Measurements from ENCODE around the gene PLSCR2.
"Not testable (repeated sequence)": the region's sequence is repeated elsewhere in the genome, so short reads cannot be mapped to it uniquely, and the experiment has no call there.

Gene PLSCR2

DNA sequence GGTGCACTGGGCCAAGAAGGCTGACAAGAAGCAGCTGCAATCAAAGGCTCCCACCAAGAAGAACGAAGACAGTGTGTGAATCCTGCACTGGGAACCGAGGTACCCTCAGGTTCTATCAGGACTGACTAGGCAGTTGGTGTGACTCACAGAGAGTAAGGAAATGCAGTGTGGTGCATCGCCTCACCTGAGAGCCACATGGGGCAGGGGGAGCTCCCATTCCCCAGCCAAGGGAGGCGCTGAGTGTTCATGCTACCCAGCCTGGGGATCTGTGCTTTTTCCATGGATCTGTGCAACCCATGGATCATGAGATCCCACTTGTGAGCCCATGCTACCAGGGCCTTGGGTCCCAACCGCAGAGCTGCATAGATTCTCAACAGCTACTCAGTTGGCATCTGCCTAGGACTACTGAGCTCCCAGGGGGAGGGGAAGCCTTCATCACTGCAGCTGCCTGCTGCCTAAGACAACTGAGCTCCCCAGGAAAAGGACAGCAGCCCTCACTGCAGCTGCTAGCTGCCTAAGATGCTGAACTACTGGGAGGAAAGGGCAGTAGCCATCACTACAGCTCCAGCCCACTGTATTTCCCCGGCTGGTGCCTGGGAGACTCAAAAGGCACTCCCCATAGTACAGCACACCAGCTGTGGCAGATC, 6.9 kb upstream of the PLSCR2 start:
- no peak for DNase-seq

DNA sequence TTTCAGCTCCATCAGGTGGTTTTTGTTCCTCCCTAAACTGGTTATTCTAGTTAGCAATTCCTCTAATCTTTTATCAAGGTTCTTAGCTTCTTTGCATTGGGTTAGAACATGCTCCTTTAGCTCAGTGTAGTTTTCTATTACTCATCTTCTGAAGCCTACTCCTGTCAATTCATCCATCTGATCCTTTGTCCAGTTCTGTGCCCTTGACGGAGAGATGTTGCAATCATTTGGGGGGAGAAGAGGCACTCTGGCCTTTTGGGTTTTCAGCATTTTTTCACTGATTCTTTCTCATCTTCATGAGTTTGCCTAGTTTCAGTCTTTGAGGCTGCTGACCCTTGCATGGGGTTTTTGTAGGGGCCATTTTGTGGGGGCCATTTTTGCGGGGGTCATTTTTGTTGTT, 5.6 kb upstream of the PLSCR2 start:
- not testable (repeated sequence) for DNase-seq

DNA sequence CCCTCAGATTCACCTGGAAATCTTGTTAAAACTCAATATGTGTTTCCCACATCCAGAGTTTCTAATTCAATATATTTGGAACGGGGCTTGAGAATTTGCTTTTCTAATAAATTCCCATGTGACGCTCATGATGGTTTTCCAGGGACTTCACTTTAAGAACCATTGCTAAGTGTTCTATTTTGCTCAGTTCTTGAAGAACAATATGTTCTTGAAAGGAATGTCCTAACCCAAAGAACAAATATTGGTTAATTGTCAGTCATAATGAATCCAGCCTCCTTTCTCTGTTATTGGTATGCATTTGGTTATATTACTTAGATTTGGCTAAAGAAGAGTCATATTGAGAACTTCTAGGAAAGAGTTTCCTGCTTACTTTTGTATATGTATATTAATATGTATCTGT, 4.4 kb upstream of the PLSCR2 start:
- DNase-seq: no peak

DNA sequence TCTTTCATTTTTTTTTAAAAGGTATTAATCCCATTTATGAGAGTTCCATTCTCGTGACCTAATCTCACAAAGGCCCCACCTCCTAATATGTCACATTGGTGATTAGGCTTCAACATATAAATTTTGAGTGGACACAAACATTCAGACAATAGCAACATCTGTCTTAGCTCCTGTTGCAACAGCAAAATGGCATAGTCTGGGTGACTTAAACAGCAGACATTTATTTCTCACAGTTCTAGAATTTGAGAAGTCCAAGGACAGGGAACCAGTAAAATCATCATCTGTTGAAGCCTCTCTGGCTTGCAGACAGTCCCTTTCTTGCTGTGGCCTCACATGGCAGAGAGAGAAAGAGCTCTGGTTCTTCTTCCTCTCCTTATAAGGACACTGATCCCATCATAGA, 3.2 kb upstream of the PLSCR2 start:
- DNase-seq: no peak

DNA sequence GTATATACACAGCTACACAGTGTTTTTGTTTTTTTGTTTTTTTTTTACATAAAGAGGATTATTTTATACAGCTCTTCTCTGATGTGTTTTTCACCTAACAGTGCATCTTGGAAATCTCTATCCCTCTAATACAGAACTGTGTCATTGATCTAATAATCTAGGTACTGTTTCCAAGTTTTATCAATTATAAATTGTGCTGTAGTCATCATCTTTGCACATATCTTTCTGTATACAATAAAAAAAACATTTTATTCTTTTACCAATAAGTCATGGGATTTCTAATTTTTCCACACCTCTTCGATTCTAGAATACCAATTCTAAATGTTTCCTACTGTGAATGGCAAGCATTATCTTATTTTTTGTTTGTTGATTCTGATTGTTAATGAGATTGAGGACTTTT, 1.7 kb upstream of the PLSCR2 start:
- DNase-seq: no peak

DNA sequence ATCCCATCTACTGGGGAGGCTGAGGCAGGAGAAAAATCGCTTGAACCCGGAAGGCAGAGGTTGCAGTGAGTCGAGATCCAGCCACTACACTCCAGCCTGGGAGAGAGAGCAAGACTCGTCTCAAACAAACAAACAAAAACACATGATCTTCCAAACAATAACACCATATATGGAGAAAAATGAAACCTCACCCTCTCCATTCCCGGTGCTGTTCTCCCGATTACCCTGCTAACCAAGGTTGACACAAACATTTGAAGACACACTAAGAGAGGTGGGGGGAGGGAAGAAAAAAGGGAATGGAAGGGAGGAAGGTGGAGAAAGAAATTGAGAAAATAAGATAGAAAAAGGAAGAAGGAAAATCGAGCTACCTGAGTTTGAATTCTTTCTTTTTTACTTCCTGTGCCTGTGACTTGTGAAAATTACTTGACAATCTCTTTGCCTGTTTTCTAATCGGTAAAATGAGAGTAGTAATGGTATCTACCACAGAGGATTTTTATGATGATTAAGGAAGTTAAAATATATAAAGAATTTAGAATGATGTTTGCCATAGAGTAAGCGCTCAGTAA, 1.1 kb upstream of the PLSCR2 start:
- DNase-seq: no peak

DNA sequence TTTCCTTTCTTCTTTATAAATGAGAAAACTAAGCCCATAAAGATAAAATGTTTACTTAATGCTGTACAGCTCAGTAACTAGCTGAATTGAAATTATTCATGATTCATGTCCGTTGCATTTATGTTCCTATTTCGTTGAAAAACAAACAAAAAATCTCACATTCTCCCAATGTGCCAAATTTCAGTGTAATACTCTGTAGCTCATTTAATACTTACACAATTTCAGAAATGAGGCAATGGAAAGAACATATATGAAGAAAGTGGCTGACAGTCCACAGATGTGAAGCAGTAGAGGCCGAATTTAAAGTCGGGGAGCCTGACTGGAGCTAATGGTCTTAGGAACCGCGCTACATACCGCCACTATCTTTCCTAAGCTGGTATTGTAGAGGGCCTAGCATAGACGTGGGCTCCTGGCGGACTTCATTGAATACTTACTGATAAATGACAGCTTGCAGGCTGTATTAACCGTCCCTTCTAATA, 651 bp downstream of the PLSCR2 start:
- DNase-seq: no peak

DNA sequence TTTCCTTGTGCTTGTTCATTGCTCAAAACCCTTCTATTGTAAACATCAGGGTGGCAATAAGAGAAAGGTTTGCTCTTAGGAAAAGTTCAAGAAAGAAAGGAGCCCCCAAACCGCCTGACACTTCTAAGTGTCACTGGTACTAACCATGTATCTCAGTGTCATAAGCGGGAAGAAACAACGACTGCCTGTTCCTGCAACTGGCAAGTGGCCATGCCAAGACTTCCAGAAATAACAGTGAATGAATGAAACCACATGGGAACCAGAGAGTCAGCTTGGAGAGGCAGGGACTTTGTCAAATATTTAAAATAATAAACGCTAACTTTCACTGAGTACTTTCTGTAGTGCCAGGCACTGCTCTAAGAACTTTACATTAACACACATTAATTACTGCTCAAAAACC, 1.1 kb downstream of the PLSCR2 start:
- no peak for DNase-seq

DNA sequence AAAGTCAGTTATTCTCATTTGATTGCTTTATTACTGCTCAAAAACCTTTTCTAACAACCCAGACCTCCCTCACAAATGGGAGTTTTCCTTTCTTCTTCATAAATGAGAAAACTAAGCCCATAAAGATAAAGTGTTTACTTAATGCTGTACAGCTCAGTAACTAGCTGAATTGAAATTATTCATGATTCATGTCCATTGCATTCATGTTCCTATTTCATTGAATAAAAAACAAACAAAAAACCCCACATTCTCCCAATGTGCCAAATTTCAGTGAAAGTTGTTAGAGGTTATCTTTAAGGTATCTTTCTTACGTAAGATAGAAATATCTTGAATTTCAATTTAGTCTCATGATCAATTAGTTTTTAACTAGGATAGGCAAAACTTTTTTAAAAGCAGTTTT, 2.8 kb downstream of the PLSCR2 start:
- DNase-seq: no peak

DNA sequence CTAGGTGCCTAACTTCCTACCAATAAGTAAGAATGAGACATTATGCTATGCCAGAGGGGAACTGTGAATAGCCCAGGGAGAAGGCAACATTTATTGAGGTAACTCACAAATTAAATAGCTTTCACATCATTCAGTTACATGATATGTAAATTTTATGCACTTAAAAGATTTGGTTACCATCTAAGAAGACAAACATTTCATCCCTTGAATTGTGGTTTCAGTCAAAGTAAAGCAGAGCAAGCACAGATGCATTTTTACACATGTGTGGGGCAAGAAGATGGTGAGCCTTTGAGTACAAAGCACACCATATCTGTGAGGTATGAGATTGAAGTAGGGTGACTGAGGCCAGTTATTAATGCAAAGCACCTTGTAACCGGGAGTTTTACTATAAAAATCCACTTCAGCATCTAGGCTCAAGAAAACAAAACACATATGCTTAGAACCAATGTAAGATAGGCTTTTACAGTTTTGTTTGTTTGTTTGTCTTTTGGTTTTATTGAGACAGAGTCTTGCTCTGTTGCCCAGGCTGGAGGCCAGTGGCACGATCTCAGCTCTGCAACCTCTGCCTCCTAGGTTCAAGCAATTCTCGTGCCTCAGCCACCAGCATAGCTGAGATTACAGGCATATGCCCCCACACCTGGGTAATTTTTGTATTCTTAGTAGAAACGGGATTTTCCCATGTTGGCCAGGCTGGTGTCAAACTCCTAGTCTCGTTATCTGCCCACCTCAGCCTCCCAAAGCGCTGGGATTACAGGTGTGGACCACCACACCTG, 3.5 kb downstream of the PLSCR2 start:
- DNase-seq: no peak

DNA sequence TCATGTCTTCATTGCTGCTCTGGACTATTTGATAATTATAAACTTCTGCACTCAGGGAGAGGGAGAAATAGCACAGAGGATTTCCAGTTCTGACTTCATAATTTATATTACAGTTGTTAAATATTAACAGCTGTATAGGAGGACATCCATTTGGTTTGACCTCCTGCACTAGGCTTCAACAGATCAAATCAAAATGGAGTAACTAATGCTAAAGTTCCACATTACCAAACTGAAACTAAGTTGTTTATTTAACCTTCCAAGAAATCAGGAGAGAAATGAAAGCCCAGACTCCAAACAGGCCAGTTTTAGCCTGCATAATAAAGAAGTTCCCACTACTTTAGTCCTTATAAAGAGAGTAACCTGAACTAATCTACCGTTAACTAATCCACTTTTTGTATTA, 4.6 kb downstream of the PLSCR2 start:
- DNase-seq: no peak

DNA sequence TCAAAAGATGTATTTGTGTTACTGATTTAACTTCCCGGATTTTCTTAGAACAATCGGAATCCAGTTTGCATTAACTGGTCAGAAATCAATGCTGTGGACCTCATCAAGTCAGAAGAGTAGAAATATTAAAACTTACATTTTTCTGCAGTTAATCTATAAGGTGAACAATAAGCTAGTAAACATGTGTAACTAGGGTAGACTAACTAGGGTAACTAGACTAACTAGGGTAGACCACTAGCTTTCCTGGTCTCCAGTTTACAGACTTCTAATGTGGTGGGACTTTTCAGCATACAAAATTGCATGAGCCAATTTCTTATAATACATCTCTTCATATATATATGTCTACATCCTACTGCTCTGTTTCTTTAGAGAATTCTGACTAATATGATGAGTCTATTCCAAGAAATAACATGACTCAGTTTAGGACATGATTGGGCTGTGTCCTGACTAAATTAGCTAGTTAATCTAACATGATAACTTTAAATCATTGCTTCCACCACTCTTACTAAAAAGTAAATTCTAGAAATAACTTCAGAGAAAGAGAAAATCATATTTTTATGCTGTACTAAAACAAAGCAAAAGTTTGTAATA, 5.3 kb downstream of the PLSCR2 start:
- no peak for DNase-seq

DNA sequence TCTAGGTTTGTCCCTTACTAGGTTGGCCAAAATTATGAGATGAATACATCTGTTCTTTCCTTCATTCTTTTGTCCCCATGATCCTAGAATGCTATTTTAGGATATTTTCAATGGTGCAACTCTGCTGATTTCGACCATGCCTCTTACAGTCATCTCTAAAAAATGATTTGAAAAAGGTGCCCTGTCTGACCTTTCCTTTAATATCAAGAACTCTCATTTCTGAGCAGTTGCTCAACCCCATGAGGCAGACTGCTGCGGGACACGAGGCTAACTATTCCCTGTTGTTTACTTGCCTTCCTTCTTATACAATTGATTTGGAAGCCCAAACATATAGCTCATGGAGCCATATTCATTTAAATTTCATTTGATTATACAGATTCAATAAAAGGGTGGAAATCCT, 14.6 kb downstream of the PLSCR2 start:
- DNase-seq: no peak

DNA sequence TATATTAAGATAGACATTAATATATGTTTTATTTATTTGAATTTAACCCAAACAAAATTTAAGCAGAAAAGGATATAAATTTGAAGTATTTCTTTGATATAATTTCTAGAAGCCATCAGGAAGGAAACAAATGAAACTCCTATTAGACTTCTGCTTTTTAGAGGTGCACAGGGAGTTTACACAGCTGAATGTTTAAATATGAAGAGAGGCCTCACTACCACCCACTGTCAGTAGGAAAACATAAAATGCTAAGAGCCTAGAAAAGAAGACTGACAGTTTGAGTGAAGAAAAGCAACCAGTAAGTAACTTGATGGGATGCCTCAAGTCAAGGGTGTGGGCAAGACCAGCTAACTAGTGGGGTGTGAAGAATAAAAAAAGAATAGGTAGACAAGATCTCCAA, 19.7 kb downstream of the PLSCR2 start:
- DNase-seq: no peak

DNA sequence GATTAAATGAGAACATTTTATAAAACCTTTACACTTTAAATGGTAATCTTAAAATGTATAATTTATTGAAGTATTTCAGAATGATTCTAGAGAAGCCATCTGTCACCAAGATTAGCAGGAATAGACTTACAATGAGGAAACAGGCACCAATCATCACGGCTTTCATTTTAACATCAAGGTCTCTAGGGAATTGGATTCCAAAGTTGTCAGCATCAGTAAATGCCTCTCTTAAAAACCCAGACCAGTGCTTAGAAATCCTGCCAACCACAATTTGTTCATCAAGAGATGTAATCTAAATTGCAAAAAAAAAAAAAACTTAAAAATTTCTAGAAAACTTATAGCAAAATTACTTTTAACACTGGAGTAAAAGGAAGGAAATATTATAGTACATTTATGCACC, 20.3 kb downstream of the PLSCR2 start:
- no peak for DNase-seq

DNA sequence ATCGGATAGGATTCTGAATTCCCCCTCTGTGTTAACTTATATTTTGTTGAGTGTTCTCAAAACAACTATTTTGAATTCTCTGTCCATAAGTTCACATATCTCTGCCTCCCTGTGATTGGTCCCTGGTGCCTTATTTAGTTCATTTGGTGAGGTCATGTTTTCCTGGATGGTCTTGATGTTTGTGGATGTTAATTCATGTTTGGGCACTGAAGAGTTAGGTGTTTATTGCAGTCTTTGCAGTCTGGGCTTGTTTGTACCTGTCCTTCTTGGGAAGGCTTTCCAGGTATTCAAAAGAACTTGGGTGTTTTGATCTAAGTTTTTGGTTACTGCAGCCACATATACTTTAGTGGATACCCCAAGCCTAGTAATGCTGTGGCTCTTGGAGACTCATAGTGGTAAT, 23.3 kb downstream of the PLSCR2 start:
- DNase-seq: no peak

DNA sequence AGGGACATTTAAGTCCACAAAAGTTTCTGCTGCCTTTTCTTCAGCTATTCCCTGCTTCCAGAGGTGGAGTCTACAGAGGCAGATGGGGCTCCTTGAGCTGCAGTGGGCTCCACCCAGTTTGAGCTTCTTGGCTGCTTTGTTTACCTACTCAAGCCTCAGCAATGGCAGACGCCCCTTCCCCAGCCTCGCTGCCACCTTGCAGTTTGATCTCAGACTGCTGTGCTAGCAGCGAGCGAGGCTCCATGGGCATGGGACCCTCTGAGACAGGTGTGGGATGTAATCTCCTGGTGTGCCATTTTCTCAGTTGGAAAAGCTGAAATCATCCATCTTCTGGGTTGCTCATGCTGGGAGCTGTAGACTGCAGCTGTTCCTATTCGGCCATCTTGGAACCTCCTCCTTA, 29.1 kb downstream of the PLSCR2 start:
- DNase-seq: not testable (repeated sequence)

DNA sequence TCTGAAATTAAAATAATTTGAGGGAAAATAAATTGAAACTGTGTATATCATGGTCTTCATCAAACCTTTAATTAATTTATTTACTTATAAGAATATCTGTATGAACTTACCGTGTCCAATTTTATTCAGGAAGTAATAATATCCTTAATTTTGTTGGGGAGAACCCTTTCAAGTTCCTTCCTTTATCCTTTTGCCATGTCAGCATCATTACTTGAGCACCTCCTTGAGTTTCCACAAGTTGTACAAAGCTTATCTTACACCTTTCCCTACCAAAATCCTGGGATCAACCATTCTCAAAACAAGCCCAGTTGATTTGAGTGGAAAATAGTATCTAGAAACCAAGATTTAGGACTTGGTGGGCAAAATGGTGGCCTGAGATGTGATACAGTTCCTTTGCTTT, 37.3 kb downstream of the PLSCR2 start:
- DNase-seq: no peak

DNA sequence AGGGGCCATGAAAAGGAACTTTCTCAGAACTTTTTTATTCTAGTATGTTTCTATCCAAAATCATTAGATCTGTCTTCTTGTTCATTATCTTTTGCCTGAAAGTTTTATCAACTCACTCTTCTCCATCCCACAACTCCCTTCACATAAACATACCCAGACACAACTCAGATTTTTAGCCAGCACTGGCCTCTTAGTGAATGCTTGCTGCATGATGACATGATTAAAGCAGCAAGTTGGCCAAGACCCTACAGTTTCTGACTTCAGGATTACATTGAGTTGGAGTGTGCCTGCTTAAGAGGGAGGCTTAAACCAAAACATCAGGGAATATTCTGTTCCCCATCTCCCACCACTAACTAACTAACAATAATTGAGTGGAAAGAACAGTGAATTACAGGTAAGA, 38.1 kb downstream of the PLSCR2 start:
- no peak for DNase-seq

DNA sequence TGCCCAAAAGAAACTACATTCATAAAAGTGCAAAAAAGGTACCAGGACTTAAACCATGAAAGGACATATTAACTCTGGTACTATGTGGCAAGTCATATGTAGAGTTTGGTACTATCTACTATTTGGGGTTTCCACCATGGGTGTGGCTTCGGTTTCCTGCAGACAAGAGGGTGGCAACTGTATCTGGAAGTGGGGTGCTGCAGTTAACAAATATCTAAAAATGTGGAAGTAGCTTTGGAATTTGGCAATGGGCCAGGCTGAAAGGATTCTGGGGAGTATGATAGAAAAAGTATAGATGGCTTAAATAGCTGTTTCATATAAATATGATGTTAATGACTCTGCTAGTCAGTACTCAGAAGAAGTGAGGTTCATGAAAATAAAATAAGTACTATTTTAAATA, 44.0 kb downstream of the PLSCR2 start:
- DNase-seq: no peak

DNA sequence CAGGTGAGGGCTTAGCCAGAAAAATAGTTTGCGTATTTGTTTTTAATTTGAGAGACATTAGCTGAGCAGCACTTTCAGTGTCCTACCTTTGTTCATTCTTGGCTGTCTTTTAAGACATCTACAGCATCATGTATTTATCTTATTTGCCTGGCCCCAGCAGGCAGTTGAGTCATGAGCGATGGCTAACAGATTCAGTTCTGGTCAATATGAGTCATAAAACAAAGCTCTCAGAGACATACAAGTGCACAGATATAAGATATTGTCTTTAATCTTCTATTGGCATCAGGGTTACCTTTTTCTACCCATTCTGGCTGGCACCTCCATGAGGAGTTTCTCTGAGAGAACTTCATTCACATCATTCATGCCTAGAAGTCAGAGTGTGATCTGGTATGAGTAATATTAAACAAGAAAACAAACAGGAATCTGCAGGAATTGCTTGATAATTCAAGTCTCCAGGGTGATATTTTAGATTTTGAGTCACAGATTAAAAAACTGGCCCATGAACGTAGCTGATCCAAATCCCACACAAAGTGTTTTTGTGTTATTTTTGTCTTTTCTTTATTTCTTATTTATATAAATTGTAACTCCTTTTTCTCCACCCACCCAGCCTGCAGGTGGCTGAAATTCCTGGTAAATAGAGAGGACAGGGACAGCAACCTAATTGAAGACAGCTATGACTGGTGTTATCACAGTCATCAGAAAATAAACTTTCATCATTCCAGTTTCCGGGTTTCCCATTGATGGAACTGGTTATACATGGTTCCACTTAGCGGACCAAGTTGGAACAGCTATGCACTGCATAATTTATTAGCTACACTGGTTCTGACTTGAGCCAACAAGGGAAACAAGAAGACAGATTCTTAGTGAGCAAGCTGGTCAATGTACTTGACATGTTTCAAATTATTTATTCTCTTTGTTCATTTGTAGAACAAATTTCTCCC, 47.3 kb downstream of the PLSCR2 start:
- no peak for DNase-seq

DNA sequence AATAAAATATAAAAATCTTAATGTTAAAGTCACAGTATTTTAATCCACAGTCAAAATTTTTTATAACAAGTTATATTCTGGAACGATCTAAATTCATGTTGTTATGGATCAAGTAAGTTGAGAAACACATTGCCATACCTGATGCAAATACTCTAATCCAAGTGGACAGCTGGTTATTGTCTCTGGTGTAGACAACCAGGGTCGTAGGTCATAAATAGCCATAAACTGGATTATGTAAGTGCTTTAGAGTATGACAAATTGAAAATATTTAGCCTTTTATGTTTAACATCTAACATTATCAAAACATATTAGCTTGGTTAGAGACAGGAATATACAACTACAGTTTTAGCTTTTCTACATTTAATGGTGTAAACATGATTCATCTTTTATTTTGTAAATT, 53.0 kb downstream of the PLSCR2 start:
- no peak for DNase-seq

DNA sequence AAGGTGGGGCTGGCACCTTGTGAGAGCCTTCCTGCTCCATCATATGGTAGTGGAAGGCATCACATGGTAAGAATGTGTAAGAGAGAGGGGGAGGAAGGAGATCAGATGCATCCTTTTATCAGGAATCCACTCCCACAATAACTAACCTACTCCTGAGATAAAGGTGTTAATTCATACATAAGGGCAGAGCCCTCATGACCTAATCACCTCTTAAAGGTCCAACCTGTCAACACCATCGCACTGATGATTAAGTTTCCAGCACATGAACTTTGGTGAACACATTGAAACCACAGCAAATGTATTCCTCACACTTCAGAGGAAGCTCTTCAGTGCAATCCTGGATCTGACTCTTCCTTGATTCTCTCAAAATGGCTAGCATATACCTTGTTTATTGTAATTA, 55.4 kb downstream of the PLSCR2 start:
- no peak for DNase-seq

Measured in activated CD4-positive, alpha-beta T cell treated with anti-CD3 and anti-CD28 coated beads, Interleukin-2, amount 50 U/mL, for 48 hours (primary cell).